HG02884 (cell line): ENCODE measurements around the gene STK39.

Experiments used
- ATAC-seq: cut with Tn5 transposase; IDR thresholded peaks from one replicate; pipeline ENCODE4 v1.9.1; 2021; ENCODE audit warnings: mild to moderate bottlenecking, moderate library complexity; ENCODE audit not compliant: unreplicated experiment

The STK39 gene

GRCh38 chr2:168210895-168211570 is 36.4 kb downstream of the STK39 start:
- peak; percentile 73 for ATAC-seq

GRCh38 chr2:168210216-168210894 is 37.0 kb downstream of the STK39 start:
- no peak for ATAC-seq

- ATAC-seq = no peak
Observed at GRCh38 chr2:168208652-168209051, 38.7 kb downstream of the STK39 start.

GRCh38 chr2:168207851-168208250 is 39.5 kb downstream of the STK39 start:
- ATAC-seq = no peak

- no peak for ATAC-seq
Observed at GRCh38 chr2:168203762-168204693, 43.4 kb downstream of the STK39 start.

GRCh38 chr2:168201584-168202116 is 45.7 kb downstream of the STK39 start:
- no peak for ATAC-seq

GRCh38 chr2:168200930-168201583 is 46.3 kb downstream of the STK39 start:
- ATAC-seq = no peak

- no peak for ATAC-seq
Observed at GRCh38 chr2:168198476-168199207, 48.8 kb downstream of the STK39 start.

GRCh38 chr2:168196764-168197180 is 50.6 kb downstream of the STK39 start:
- ATAC-seq = no peak

- ATAC-seq = peak; percentile 96
Observed at GRCh38 chr2:168194784-168195522, 52.4 kb downstream of the STK39 start.

- no peak for ATAC-seq
Observed at GRCh38 chr2:168192839-168193616, 54.4 kb downstream of the STK39 start.

- no peak for ATAC-seq
Observed at GRCh38 chr2:168191955-168192785, 55.2 kb downstream of the STK39 start.

GRCh38 chr2:168190590-168191336 is 56.6 kb downstream of the STK39 start:
- ATAC-seq = no peak

- no peak for ATAC-seq
Observed at GRCh38 chr2:168189835-168190569, 57.4 kb downstream of the STK39 start.

- ATAC-seq = no peak
Observed at GRCh38 chr2:168188002-168188401, 59.4 kb downstream of the STK39 start.

- no peak for ATAC-seq
Observed at GRCh38 chr2:168186452-168186851, 60.9 kb downstream of the STK39 start.
